ENCODE results near the gene ABLIM1.

GRCh38 chr10:114653926-114654325 is 4.1 kb downstream of the ABLIM1 start:
- TF ChIP-seq CREB1 (IDR thresholded peaks at IDR 0.05; ENCODE audit: low read depth): no peak
- TF ChIP-seq ZBTB7A (IDR thresholded peaks at IDR 0.05; ENCODE audit: low read depth): no peak
- no peak for TF ChIP-seq CEBPB (IDR thresholded peaks at IDR 0.05)
- TF ChIP-seq USF1 (IDR thresholded peaks at IDR 0.05): no peak

Measured in Ishikawa (cell line).